Mesothelial cell of epicardium (in vitro differentiated cells): ENCODE data around the gene TRIM7. TPM values are rescaled to one million over a fixed set of nuclear protein-coding genes. Genes with fewer than 3 reads are reported as not detected.
"Not testable (repeated sequence)": the region's sequence is repeated elsewhere in the genome, so short reads cannot be mapped to it uniquely, and the experiment has no call there.

Experiments used
- DNase-seq, 2 experiments: peaks; one replicate each; pipeline ENCODE4 v3.0.0; 2021; ENCODE audit warnings: low spot score in 2 of 2; ENCODE audit not compliant: unreplicated experiment in 2 of 2
- H3K27ac Mint-ChIP-seq: 2 replicates; pipeline ENCODE4 v1.8.0; 2021; ENCODE audit warnings: mixed read lengths
- H3K27me3 Mint-ChIP-seq: 2 replicates; pipeline ENCODE4 v1.8.0; 2021; ENCODE audit warnings: low read depth, mixed read lengths
- H3K36me3 Mint-ChIP-seq: 2 replicates; pipeline ENCODE4 v1.8.0; 2021; ENCODE audit warnings: mixed read lengths
- H3K4me1 Mint-ChIP-seq: 2 replicates; pipeline ENCODE4 v1.8.0; 2021; ENCODE audit warnings: mixed read lengths
- H3K4me3 Mint-ChIP-seq: 2 replicates; pipeline ENCODE4 v1.8.0; 2021; ENCODE audit warnings: mild to moderate bottlenecking, moderate library complexity, mixed read lengths
- H3K9me3 Mint-ChIP-seq: 2 replicates; pipeline ENCODE4 v1.8.0; 2021; ENCODE audit warnings: mixed read lengths
- total RNA-seq: library from RNA; stranded (reverse); gene quantifications from 3 replicates; pipeline ENCODE4 v1.2.1, GENCODE V29; 2021
- TF ChIP-seq, protein P1 (sequence below): fragments of 200-600 bp; sonication (generic); IDR thresholded peaks from one replicate; pipeline ENCODE4 v1.5.0; 2021; ENCODE audit warnings: antibody characterized with exemption; ENCODE audit not compliant: unreplicated experiment

The TRIM7 gene
- total RNA-seq, 1 donor from 2014 or later, result 0.72 TPM

- Mint-ChIP-seq H3K36me3 (no peaks in the 10 kb centered on the region), H3K4me1 (peaks cover 32% of the 10 kb centered on the region), H3K27me3 (peaks cover 92% of the 10 kb centered on the region), H3K4me3 (no peak overlapping the region), H3K9me3 (no peaks in the 10 kb centered on the region), H3K27ac (no peak overlapping the region)
- TF ChIP-seq, protein P1, sequence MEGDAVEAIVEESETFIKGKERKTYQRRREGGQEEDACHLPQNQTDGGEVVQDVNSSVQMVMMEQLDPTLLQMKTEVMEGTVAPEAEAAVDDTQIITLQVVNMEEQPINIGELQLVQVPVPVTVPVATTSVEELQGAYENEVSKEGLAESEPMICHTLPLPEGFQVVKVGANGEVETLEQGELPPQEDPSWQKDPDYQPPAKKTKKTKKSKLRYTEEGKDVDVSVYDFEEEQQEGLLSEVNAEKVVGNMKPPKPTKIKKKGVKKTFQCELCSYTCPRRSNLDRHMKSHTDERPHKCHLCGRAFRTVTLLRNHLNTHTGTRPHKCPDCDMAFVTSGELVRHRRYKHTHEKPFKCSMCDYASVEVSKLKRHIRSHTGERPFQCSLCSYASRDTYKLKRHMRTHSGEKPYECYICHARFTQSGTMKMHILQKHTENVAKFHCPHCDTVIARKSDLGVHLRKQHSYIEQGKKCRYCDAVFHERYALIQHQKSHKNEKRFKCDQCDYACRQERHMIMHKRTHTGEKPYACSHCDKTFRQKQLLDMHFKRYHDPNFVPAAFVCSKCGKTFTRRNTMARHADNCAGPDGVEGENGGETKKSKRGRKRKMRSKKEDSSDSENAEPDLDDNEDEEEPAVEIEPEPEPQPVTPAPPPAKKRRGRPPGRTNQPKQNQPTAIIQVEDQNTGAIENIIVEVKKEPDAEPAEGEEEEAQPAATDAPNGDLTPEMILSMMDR, result no peak
- DNase-seq, result no peak
Observed at GRCh38 chr5:181171782-181172181, 33.2 kb downstream of the TRIM7 start.

DNA sequence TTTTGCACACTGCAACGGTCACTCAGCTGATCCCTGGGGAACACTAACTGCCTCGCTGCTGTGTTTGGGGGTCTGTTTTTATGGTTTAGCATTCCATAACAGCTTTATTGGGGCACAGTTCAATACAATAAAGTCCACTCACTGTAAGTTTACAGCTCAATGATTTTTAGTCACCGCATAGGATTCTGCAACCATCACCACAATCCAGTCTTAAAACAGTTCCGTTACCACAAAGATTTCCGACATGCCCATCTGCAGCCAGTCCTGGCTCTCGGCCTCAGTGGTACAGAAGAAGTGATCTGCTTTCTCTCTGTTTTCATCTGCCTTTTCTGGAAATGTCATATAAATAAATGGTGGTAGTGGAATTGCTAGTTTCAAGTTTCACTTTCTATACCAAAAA lies 34.0 kb downstream of the TRIM7 start:
- H3K27ac Mint-ChIP-seq, result no peak overlapping the region
- H3K4me3 Mint-ChIP-seq, result peak overlapping the region; percentile 69
- DNase-seq, result no peak
- H3K9me3 Mint-ChIP-seq, result no peaks in the 10 kb centered on the region
- no peaks in the 10 kb centered on the region for H3K36me3 Mint-ChIP-seq
- peaks cover 32% of the 10 kb centered on the region for H3K4me1 Mint-ChIP-seq
- peaks cover 93% of the 10 kb centered on the region for H3K27me3 Mint-ChIP-seq
- TF ChIP-seq, protein P1, result no peak

GRCh38 chr5:181170237-181170825 lies 34.7 kb downstream of the TRIM7 start:
- Mint-ChIP-seq H3K27ac (no peak overlapping the region), H3K36me3 (no peaks in the 10 kb centered on the region), H3K4me1 (peaks cover 32% of the 10 kb centered on the region), H3K4me3 (peak overlapping the region; percentile 69), H3K9me3 (no peaks in the 10 kb centered on the region), H3K27me3 (peaks cover 94% of the 10 kb centered on the region)
- DNase-seq, result no peak
- TF ChIP-seq, protein P1, result no peak

DNA sequence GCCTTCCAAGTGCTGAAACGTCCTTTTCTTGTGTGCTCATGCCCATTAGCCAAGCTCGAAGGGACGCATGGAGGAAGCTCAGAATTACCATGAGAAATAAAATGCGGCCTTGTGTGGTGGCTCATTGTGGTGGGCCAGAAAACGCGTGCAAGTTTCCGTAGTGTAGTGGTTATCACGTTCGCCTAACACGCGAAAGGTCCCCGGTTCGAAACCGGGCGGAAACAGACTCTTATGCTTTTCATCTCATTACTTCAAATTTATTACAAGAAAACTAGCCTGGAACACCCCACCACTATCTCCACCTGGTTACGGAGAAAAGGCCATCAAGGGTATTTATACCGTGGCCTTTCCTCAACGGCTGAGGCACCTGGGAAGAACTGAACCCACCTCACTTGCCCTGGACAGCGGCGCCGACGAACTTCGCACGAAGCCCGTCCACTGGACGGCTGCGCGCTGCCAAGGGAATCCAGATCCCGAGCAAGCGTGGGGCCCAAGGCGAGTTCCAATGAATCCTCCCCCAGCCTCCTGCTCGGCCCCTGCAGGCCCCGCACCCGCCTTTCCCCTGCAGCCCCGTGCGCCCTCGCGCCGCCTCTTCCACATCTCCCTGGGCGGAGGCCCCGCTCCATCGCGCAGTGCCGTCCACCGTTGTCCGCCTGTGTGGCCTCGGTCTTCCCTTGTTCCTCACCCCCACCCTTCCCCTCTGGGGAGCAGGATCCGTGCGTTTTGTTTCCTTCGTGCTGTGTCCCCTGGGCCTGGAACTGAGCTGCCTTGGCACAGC lies 35.3 kb downstream of the TRIM7 start:
- not testable (repeated sequence) for H3K36me3 Mint-ChIP-seq, H3K9me3 Mint-ChIP-seq, H3K27ac Mint-ChIP-seq
- Mint-ChIP-seq H3K27me3 (peaks cover 99% of the 10 kb centered on the region), H3K4me3 (peak overlapping the region; percentile 69), H3K4me1 (peaks cover 32% of the 10 kb centered on the region)
- peak in 1 of 2 experiments; percentile 83 for DNase-seq

GRCh38 chr5:181168595-181169118 lies 36.3 kb downstream of the TRIM7 start:
- TF ChIP-seq, protein P1, result no peak
- DNase-seq, result no peak
- Mint-ChIP-seq H3K4me3 (peak overlapping the region; percentile 69), H3K27ac (no peak overlapping the region), H3K4me1 (peaks cover 35% of the 10 kb centered on the region), H3K36me3 (no peaks in the 10 kb centered on the region), H3K27me3 (peaks cover 99% of the 10 kb centered on the region), H3K9me3 (no peaks in the 10 kb centered on the region)
